HG02943 (cell line): ENCODE data around the gene CD300LG.
"Not testable (repeated sequence)": the region's sequence is repeated elsewhere in the genome, so short reads cannot be mapped to it uniquely, and the experiment has no call there.

Experiments used
- ATAC-seq: cut with Tn5 transposase; IDR thresholded peaks from one replicate; pipeline ENCODE4 v1.9.1; 2021; ENCODE audit warnings: mild to moderate bottlenecking, low read depth, moderate library complexity; ENCODE audit not compliant: unreplicated experiment

CD300LG gene

DNA sequence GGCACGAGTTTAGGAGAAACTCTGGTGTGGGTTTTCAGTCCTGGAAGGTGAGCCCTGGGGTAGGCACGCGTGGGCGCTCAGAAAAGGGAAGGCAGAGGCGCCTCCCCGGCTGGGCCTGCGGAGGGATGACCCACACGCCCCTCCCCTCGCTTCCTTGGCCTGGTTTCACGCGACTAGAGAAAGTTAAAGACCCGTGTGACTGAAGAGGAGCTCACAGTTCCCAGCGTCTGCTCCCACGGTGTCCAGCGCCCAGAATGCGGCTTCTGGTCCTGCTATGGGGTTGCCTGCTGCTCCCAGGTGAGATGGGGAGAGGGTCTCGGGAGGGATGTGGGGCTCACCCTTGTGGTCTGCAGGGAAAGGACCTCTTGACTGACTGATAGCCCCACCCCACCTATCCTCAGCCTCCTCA, at the start of gene CD300LG:
CD300LG (plus strand) TSS at position 214 of the 409 bp plus-strand sequence; CDS start at position 255, 41 bp downstream.
- ATAC-seq: no peak

GRCh38 chr17:43798024-43798423, 49.0 kb upstream of the CD300LG start:
- not testable (repeated sequence) for ATAC-seq

DNA sequence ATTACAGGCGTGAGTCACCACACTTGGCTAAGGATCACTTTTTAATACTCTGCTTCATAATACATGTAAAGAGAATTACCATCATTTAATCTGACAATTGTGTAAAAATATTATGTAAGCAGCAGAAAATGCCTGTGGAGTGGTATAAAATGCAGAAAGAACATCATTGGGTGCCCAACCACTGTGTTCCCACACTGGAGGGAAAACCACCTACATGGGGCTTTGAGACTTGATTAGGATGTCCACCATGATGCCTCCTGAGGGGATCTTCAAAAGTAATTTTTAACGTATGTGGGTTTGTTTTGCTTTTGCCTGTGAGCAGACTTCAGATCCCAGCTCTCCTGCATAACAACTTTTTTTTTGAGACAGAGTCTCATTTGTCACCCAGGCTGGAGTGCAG, 47.9 kb upstream of the CD300LG start:
- no peak for ATAC-seq

- no peak for ATAC-seq
These were observed 46.2 kb upstream of the CD300LG start for GRCh38 chr17:43800736-43801135.

GRCh38 chr17:43801844-43802243, 45.1 kb upstream of the CD300LG start:
- no peak for ATAC-seq

GRCh38 chr17:43803758-43804157, 43.2 kb upstream of the CD300LG start:
- no peak for ATAC-seq

GRCh38 chr17:43805117-43805516, 41.9 kb upstream of the CD300LG start:
- ATAC-seq: no peak

DNA sequence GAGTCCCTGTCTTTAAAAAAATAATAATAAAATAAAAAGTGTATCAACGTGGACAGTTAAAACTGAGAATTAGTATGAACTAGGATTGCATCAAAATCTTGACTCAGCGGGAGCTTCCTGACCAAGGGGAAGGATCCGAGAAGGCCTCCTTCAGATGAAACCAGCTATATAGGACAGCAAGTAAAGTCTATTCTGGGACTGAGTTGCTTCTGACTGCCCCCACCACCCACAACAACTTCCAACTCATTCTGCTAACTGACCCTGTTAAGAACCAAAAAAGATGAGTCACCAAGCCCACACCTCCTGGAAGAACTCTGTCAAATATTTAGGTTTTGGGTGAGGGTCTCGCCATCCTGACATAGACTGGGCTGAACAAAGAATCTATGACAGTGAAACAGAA, 38.9 kb upstream of the CD300LG start:
- no peak for ATAC-seq

DNA sequence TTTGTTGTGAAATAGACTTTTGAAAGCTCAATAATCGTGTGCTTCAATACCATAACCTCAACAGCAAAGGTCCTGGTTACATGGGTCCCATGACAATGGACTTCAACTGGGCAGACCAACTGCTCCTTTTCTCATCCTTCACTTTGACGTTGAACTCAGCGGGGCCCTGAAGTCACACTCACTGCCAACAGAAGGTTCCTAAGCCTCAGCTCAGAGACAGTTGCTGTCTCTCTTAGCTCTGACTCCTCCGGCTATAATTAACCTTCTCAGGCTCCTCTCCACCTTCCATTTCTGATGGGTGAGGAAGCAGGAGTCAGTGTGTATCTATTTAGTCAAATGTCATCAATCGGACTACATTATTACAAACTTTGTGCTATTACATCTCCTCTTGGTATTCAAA, 37.9 kb upstream of the CD300LG start:
- no peak for ATAC-seq

DNA sequence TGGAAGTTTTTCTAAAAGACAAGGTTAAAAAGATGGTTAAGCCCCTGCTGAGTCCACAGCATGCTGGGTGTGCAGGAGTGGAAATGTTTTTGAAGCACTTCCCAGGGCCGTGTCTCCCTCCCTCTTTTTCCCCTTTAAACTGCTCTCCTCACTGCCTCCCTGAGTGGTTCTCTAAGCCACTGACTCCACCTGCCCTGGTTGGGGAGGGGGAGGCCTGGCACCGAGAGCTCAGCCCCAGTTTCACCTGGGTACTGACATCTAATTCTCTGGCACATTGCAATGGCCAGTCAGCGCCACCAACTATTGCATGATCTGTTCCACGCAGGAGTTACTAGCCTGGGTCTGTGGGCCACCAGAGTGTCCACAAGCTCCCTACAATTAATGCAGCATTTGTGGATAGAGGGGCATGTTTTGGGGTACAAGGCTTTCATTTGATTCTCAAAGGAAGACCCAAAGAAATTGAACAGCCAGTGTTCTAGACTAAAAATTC, 36.7 kb upstream of the CD300LG start:
- ATAC-seq: no peak

GRCh38 chr17:43810823-43811222, 36.2 kb upstream of the CD300LG start:
- no peak for ATAC-seq

DNA sequence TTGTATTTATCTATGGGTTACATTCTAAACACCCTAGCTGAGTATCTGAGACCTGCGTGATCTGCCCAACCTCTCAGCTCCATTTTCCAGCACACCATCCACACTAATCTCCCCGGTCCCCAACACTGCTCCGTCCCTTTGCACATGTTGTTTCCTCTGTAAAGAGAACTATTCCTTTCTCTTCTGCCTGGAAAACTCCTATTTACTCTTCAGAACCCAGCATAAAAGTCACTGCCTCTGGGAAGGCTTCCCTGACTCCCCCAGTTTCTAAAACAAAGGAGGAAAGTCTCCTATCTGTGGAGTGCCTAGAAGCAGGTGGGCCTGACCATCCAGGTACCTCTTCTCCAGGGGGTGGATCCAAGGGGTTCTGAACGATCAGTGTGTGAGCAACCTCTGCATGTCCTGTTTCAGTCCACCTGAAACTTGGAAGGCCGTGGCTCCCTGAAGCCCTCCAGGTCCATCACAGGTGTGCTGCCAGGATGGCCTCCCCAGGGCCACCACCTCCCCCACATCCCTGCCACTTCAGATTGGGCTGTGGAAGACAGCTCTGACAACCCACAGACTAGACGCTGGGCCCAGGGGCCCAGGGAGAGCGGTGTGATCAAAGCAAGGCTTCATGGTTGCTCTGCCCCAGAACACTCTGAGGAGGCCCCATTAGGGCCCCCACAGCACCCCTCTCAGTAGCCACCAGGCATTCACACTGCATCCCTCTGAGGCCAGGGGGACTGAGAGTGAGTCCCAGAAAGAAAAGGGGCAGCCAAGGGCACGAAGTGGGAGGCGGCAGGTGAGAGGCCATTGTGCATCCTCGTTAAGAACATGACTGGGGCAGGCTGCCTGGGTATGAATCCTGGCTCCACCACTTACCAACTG, 34.3 kb upstream of the CD300LG start:
- ATAC-seq: no peak

GRCh38 chr17:43813386-43813785, 33.6 kb upstream of the CD300LG start:
- ATAC-seq: no peak

DNA sequence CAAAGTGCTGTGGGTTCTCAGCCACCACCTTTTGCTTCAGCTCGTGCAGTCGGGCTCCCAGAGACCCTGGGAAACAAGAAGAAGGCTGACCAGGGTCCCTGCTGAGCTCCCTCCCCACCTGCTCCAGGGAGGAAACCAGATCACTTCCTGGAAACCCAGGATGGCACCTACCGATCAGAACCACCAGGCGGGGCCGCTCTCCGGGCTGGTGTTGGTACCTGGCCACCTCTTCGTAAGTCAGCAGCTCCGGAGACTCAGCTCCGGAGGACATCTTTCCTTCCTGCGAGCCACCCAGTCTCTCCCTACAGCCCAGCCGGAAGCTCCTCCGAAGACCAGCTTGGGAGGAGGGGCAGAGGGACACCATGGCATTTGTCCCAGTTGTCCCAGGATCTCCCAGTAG, 33.0 kb upstream of the CD300LG start:
- ATAC-seq: no peak

- no peak for ATAC-seq
These were observed 32.3 kb upstream of the CD300LG start for GRCh38 chr17:43814714-43815113.

DNA sequence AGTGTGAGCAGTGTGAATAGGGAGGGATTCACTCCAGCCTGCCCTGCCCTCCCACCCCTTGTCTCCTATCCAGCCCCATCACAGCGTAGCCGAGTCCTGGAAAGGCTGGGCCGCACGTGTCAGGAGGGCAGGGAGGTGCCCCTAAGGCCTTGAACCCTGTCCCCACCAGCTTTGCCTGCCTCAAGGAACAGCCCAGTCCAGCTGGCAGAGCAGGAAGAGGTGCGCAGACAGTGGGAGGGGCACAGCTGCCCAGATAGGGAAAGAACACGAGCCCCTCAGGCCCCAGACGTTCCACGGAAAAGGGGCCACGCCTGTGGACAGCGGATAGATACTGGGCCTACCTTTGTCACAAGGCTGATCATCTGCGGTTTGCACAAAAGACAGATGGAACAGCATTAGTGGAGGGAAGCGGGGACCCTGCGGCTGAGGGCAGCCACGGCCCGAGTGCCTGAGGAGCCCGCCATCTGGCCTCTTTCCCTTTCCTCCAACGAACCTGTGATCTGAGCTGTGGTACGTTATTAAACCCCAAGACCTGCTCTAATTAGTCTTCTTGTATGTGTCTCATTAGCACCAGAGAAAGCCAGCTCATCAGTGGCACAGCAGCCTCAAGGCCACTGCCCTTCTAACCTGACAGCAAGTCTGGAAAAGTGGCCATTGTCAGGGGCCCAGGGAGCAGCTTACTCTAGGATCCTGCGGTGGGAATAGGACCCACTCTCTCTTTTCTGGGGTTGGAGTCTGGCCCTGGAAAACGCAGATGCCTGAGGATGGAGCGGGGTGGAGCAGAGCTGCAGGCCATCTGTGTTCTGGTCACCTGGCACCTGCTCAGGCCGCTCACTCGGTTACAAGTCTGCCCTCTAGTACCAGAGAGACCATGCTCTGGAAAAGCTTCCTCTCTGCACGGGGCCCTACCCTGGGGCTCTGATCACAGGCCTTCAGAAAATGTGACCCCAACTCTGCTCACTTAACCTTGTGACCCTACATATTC, 30.3 kb upstream of the CD300LG start:
- ATAC-seq: no peak

DNA sequence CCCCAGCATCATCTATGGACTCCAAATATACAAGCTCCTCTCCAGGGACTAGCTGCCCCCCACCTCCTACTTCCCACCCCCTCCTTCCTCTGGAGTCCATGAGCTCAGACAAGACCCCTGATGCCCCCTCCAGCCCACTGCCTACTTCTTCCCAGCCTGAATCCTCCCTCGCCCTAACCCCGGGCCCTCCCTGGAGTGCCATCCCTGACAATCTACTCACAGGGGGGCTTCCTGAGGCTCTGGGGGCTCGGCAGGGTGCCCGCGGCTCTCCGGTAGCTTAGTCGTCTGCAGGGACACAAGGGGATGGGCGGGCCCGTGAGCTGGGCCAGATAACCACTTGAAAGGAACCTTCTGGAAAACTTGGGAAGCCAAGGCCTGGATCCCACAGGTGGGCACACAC, 29.1 kb upstream of the CD300LG start:
- ATAC-seq: no peak

- no peak for ATAC-seq
These were observed 28.0 kb upstream of the CD300LG start for GRCh38 chr17:43818966-43819365.

DNA sequence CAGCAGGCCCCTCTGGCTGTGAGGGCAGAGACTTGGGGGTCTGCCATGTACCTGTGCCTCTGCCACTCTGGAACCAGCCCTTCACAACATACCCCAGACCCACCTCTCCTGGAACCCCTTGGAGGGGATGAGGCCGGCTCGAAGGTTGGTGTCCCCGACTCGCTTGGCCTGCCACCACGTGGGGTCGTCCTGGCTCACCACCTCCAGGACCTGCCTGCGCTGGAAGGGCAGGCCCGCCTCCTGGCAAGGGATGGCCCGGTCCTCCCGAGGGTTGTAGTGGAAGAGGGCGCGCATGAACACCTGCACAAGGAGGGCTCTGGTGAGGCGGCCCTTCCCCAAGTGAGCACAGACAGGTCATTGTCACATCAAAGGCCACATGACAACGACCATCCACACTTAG, 26.2 kb upstream of the CD300LG start:
- ATAC-seq: no peak

DNA sequence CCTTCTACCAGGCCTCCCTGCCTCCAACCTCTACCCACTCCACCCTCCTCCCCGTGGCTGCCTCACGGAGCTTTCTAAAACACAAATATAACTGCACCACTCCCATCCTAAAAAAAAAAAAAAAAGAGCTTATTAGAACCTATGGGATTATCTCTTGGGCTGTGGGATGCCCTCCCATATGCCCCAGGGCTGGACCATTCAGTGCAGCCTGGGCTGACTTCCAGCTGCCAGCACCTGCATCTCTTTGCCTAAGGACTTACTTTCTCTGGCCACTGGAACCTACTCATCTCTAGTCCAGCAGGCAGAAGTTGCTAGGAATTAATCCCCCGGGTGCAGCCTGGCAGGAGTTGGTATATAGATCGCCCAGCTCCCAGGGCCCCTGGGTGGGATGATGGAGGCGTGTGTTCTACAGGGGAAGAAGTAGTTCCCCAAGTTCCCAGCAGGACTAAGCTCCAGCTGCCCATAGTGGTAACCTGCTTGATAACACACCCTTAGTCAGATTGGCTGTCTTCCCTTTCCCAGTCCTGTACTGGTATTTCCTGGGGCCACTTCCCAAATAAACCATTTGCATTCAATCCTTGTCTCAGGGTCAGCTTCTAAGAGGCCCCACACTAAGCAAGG, 24.3 kb upstream of the CD300LG start:
- ATAC-seq: no peak
